Mucosa of descending colon (tissue), 3 donors: ENCODE measurements around the gene MICAL3. TPM values are rescaled to one million over a fixed set of nuclear protein-coding genes. Genes with fewer than 3 reads are reported as not detected.
A peak's percentile ranks its signal among the peaks of the same experiment; 100 is the strongest.

ENCODE experiments used
- ATAC-seq: fragments of 200-7000 bp; cut with Tn5 transposase; one replicate; pipeline ENCODE4 v1.9.1; 2020; ENCODE audit warnings: mild to moderate bottlenecking, moderate library complexity
- DNase-seq, 3 donors: peaks; one replicate each; pipeline ENCODE4 v3.0.0-alpha.2; 2020
- H3K36me3 ChIP-seq: fragments of 200-600 bp; one replicate; pipeline ENCODE4 v1.8.0; 2021; ENCODE audit warnings: low read depth, mild to moderate bottlenecking
- H3K4me1 ChIP-seq: fragments of 200-600 bp; one replicate; pipeline ENCODE4 v1.8.0; 2021; ENCODE audit warnings: low read depth, mild to moderate bottlenecking
- H3K4me3 ChIP-seq: fragments of 200-600 bp; one replicate; pipeline ENCODE4 v1.8.0; 2021; ENCODE audit warnings: mild to moderate bottlenecking
- H3K9me3 ChIP-seq: fragments of 200-600 bp; one replicate; pipeline ENCODE4 v1.8.0; 2021; ENCODE audit warnings: mild to moderate bottlenecking
- intact Hi-C, 2 donors: fragments of 100-400 bp; cut with DNase I in 1 of 2; cut with micrococcal nuclease in 1 of 2; formaldehyde crosslinking; loops; one replicate each; pipeline versions ENCODE4 v1.11.0 to v1.11.1; 2022; cut with DNase I, micrococcal nuclease
- total RNA-seq, 3 donors: library from RNA; stranded (reverse); fragmentation: NEBNext Ultra II Directional in 2 of 3; extraction: Animal tissue kit (Norgen Biotek cat#: 25700) in 2 of 3; gene quantifications; one replicate each; pipeline versions ENCODE4 v1.2.1 to v1.2.4, GENCODE V29; 2021 to 2023
- TF ChIP-seq, protein P1 (sequence below): fragments of 200-600 bp; IDR thresholded peaks from one replicate; pipeline ENCODE4 v1.8.0; 2022; ENCODE audit warnings: antibody characterized with exemption, mild to moderate bottlenecking
- donor health status: DM: no; HTN: no; CAD: no; lungs with moderate emphysema.
- donor health status: DM: no; HTN: no; CAD: no.
- donor health status: DM: no; HTN: yes; CAD: no.

Gene MICAL3
- total RNA-seq, 3 donors from 2014 or later, result 75.8 to 135 (median 129) TPM

GRCh38 chr22:17946662-17947367, 77.5 kb downstream of the MICAL3 start:
- H3K36me3 ChIP-seq, result no peaks in the 10 kb centered on the region
- H3K4me3 ChIP-seq, result no peak overlapping the region
- intact Hi-C loops, result no loop called here
- TF ChIP-seq, protein P1, sequence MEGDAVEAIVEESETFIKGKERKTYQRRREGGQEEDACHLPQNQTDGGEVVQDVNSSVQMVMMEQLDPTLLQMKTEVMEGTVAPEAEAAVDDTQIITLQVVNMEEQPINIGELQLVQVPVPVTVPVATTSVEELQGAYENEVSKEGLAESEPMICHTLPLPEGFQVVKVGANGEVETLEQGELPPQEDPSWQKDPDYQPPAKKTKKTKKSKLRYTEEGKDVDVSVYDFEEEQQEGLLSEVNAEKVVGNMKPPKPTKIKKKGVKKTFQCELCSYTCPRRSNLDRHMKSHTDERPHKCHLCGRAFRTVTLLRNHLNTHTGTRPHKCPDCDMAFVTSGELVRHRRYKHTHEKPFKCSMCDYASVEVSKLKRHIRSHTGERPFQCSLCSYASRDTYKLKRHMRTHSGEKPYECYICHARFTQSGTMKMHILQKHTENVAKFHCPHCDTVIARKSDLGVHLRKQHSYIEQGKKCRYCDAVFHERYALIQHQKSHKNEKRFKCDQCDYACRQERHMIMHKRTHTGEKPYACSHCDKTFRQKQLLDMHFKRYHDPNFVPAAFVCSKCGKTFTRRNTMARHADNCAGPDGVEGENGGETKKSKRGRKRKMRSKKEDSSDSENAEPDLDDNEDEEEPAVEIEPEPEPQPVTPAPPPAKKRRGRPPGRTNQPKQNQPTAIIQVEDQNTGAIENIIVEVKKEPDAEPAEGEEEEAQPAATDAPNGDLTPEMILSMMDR, result no peak
- peaks cover 20% of the 10 kb centered on the region for H3K4me1 ChIP-seq
- no peaks in the 10 kb centered on the region for H3K9me3 ChIP-seq
- no peak for DNase-seq
- ATAC-seq, result no peak

DNA sequence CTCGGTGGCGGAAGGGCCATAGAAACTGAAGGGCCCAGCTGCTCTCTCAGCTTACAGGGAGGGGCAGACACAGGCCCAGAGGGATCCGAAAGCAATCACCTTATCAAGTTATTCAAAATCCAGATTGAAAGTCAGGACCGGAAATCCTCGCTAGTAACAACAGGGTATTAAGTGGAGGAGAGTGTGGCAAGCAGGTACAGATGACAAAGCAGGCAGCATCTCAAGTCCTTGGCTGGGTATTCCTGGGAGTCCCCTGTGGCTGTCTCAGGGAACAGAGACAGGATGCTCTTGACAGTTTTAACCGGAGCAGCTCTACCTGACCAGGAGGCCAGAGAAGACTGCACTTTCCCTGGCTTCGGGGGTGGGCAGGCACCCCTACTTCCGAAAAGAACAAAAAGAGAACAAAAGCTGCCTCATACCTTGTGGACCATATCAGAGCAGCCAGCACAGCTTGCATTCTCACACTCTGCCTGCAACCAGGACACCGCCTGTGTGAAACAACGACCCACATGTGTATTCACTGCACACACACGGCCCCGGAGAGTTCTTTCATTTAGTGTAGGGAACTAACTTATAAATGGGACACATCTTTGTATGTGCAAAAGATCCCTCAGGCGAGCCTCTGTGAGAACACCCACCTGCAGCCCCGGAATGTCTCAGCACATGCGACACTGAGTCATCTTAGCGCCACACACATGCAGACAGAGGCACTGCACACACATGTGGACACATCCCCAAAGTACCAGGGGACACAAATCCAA, 78.3 kb downstream of the MICAL3 start:
- TF ChIP-seq, protein P1, result no peak
- Histone ChIP-seq H3K4me3 (no peak overlapping the region), H3K36me3 (no peaks in the 10 kb centered on the region), H3K4me1 (peaks cover 20% of the 10 kb centered on the region), H3K9me3 (no peaks in the 10 kb centered on the region)
- ATAC-seq, result no peak
- intact Hi-C loops, result no loop called here
- DNase-seq, result no peak

GRCh38 chr22:17945156-17945887, 79.0 kb downstream of the MICAL3 start:
- Histone ChIP-seq H3K9me3 (no peaks in the 10 kb centered on the region), H3K4me3 (no peak overlapping the region), H3K36me3 (no peaks in the 10 kb centered on the region), H3K4me1 (peaks cover 14% of the 10 kb centered on the region)
- DNase-seq, result no peak
- ATAC-seq, result no peak
- TF ChIP-seq, protein P1, result no peak
- intact Hi-C loops, result no loop called here

- H3K9me3 ChIP-seq, result no peaks in the 10 kb centered on the region
- H3K36me3 ChIP-seq, result no peaks in the 10 kb centered on the region
- intact Hi-C loops, result no loop called here
- no peak for DNase-seq
- H3K4me1 ChIP-seq, result peaks cover 12% of the 10 kb centered on the region
- ATAC-seq, result no peak
- TF ChIP-seq, protein P1, result no peak
- no peak overlapping the region for H3K4me3 ChIP-seq
Measured at GRCh38 chr22:17944256-17944655, 80.1 kb downstream of the MICAL3 start.

DNA sequence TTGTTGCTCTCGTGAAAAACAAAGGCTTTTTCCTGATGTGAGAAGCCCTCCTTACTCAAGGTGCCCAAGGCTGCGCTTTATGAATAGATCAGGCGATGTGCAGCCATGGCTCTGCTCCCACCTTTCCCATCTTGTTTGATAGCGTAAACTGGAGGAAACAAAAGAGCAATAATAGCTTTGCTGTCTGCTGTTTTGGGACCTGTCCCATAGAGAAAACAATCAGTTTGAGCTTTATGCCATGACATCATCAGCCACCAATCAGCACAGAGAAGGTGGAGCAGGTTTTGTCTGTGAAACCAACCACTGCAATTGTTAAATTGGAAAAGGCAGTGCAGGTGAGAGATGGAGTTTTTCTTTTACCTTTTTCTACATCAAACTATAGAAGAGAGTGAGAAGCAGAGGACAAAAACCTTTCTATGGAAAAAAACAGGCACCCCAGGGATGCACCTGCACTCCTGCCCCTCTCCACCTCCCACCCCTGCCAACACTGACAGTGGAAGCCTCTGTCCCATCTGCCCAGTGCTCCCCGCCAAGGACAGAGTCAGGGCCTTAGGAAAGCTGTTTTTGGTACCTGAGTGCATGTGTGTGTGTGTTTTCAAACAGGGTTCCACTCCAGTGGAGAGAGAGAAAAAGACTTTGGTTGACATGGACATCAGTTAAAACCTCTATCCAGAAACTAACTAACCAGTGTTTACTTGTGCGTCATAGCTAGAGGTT, 80.7 kb downstream of the MICAL3 start:
- TF ChIP-seq, protein P1, result no peak
- intact Hi-C loops, result no loop called here
- H3K4me3 ChIP-seq, result no peak overlapping the region
- DNase-seq (peak in 1 of 3 donors; percentile 46), ATAC-seq (peak; percentile 57)
- no peaks in the 10 kb centered on the region for H3K9me3 ChIP-seq
- peaks cover 12% of the 10 kb centered on the region for H3K4me1 ChIP-seq
- H3K36me3 ChIP-seq, result no peaks in the 10 kb centered on the region
